AG10803 (cell line): Measurements from ENCODE around the gene MED23.

Experiments used
- DNase-seq: peaks from one replicate; pipeline ENCODE4 v3.0.0; 2010; ENCODE audit warnings: low read depth
- H3K4me3 ChIP-seq: 2 replicates; pipeline ENCODE4 v1.5.1; 2011; ENCODE audit warnings: mild to moderate bottlenecking, low read length, control low read depth
- TF ChIP-seq, protein P1 (sequence below): conservative IDR thresholded peaks from 2 replicates; pipeline ENCODE4 v1.5.1; 2011; ENCODE audit warnings: mild to moderate bottlenecking, low read length, control low read depth, inconsistent platforms

Gene MED23

DNA sequence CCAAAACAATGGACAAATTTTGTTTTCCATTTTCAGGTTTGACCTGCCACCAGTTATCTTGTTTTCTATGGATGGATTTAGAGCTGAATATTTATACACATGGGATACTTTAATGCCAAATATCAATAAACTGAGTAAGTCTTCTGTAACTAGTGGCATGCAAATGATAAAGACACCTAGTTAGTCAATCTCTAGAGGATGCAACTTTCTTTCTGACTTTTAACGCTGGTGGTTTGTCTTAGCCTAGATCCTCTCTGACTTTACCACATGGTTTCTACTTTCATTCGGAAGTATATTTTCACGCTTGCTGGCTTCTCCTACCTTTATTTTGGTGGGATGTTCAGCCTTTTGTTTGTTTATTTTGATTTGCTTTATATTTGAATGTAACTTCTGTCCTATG lies 30.2 kb upstream of the MED23 start:
- no peak for DNase-seq
- no peak overlapping the region for H3K4me3 ChIP-seq
- TF ChIP-seq, protein P1, sequence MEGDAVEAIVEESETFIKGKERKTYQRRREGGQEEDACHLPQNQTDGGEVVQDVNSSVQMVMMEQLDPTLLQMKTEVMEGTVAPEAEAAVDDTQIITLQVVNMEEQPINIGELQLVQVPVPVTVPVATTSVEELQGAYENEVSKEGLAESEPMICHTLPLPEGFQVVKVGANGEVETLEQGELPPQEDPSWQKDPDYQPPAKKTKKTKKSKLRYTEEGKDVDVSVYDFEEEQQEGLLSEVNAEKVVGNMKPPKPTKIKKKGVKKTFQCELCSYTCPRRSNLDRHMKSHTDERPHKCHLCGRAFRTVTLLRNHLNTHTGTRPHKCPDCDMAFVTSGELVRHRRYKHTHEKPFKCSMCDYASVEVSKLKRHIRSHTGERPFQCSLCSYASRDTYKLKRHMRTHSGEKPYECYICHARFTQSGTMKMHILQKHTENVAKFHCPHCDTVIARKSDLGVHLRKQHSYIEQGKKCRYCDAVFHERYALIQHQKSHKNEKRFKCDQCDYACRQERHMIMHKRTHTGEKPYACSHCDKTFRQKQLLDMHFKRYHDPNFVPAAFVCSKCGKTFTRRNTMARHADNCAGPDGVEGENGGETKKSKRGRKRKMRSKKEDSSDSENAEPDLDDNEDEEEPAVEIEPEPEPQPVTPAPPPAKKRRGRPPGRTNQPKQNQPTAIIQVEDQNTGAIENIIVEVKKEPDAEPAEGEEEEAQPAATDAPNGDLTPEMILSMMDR, result no peak

DNA sequence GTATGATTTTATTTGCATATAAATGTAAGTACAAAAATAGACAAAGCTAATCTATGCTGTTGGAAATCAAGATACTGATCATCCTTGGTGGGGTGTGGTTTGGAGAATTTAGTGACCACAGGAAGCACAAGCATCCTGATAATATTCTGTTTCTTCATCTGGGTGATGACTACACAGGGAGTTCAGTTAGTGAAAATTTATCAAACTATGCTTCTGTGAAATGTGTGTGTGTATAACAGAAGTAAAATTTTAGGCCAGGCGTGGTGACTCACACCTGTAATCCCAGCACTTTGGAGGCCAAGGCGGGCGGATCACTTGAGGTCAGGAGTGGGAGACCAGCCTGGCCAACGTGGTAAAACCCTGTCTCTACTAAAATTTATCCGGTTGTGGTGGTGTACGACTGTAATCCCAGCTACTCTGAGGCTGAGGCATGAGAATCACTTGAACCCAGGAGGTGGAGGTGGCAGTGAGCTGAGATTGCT lies 29.6 kb upstream of the MED23 start:
- H3K4me3 ChIP-seq, result no peak overlapping the region
- TF ChIP-seq, protein P1, result no peak
- DNase-seq, result peak; percentile 92

DNA sequence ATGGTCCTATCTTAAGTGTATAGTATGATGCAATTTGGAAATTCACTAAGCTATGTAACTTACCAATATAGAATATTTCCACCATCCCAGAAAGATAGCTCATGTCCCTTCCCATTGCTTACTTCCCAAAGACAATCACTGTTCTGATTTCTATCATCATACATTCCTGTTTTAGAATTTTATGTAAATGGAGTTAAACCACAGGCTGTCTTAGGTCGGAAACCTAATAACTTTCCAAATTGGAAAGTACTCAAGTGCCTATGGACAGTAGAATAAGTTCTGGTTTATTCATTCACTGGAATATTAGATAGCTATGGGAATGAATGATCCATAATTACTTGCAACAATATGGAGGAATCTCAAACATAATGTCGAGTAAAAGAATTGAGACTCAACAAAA lies 29.2 kb upstream of the MED23 start:
- no peak overlapping the region for H3K4me3 ChIP-seq
- no peak for DNase-seq
- TF ChIP-seq, protein P1, result no peak

DNA sequence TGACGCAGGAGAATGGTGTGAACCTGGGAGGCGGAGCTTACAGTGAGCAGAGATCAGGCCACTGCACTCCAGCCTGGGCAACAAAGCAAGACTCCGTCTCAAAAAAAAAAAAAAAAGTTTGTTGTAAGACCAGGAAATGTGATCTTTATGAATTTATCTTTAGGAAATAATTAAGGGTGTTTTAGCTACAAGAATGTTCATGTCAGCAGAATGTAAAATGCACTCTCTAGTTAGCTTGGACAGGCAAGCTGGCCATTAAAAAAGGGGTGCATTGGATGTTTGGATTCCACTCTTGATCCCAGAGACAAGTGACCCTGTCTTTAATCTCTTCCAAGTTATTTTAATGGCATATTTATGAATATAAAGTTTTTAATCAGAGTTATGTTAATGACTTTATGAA lies 28.6 kb upstream of the MED23 start:
- H3K4me3 ChIP-seq, result no peak overlapping the region
- TF ChIP-seq, protein P1, result no peak
- no peak for DNase-seq

DNA sequence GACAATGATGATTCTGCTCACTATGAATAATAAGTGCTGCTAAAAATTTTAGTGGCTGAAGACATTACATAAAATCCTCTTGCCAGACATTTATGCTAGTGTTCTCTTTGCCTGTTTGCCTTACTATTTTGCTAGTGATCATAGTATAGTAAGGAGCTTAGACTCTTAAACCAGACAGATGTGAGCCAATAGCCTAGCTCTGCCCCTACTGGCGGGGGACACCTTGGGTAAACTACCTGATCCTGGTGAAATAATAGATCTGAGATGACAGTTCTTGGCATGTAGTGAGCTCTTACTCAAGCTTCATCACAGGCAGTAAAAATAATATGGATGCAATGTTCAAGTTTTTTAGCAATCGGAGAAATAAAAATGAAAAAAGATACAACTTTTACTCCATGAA lies 27.9 kb upstream of the MED23 start:
- DNase-seq, result no peak
- TF ChIP-seq, protein P1, result no peak
- H3K4me3 ChIP-seq, result no peak overlapping the region

DNA sequence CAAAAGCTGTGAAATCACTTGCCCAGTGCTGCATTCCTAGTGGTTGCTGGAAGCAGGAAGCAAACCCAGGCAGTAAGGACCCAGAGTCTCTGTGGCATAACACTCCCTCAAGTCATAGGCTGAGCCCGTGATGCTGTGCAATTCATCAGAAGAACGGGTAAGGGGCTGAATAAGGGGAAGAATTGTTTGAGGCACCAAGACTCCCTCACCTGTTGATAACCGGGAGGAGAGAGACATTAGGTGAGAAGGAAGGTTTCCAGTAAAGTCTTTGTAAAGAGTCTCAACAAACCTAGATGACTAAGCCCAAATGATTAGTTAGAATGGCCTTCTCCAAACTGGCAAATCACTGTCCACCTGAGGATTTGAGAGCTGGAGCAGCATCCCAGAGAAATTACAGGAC lies 27.3 kb upstream of the MED23 start:
- TF ChIP-seq, protein P1, result no peak
- DNase-seq, result no peak
- no peak overlapping the region for H3K4me3 ChIP-seq

DNA sequence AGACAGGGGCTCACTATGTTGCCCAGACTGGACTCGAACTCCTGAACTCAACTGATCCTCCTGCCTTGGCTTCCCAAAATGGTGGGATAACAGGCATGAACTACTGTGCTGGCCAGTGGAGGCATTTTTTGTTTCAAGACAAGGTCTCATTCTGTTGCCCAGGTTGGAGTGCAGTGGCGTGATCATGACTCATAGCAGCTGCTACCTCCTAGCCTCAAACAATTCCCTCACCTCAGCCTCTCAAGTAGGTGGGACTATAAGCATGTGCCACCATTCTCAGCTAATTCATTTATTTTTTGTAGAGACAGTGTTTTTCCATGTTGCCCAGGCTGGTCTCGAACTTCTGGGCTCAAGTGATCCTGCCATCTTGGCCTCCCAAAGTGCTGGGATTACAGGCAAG lies 26.3 kb upstream of the MED23 start:
- H3K4me3 ChIP-seq, result no peak overlapping the region
- DNase-seq, result no peak
- TF ChIP-seq, protein P1, result no peak
